SK-N-SH (cell line): ENCODE results near the gene SLC2A8. TPM values are rescaled to one million over a fixed set of nuclear protein-coding genes. Genes with fewer than 3 reads are reported as not detected.

Source experiments
- CTCF ChIA-PET: fragments of 300-600, 350-600 bp; formaldehyde crosslinking; extraction: SDS; loops from one replicate; lab custom pipeline; 2021; lab: Yijun Ruan, JAX
- POLR2A ChIA-PET: fragments of 350-600 bp; sonication (Branson Sonifier 250); formaldehyde crosslinking; extraction: SDS; loops from one replicate; lab custom pipeline; 2020; ENCODE audit warnings: antibody characterized with exemption, inconsistent platforms; lab: Yijun Ruan, JAX
- DNase-seq: peaks from one replicate; pipeline ENCODE4 v3.0.0; 2012
- H2AFZ ChIP-seq: fragments of 200-600 bp; sonication (generic); 2 replicates; pipeline ENCODE4 v1.8.1; 2016; ENCODE audit warnings: antibody characterized with exemption, mild to moderate bottlenecking, low read depth
- H3F3A ChIP-seq: fragments of 200-600 bp; sonication (generic); replicated peaks from 2 replicates; pipeline ENCODE3; 2016; ENCODE audit warnings: antibody characterized with exemption, mild to moderate bottlenecking; ENCODE audit not compliant: insufficient read depth
- H3K27ac ChIP-seq, 2 experiments: fragments of 200-500 bp in 1 of 2; fragments of 200-600 bp in 1 of 2; sonication (Bioruptor generic) in 1 of 2; sonication (generic), shearing (Covaris generic) in 1 of 2; 2 replicates each; pipeline versions ENCODE4 v1.5.1 to v1.6.1; 2014 to 2016; ENCODE audit warnings: low read depth in 2 of 2, inconsistent platforms in 1 of 2, low read length in 1 of 2, mild to moderate bottlenecking in 1 of 2, mixed read lengths in 1 of 2
- H3K27me3 ChIP-seq: fragments of 200-600 bp; sonication (generic), shearing (Covaris generic); 2 replicates; pipeline ENCODE4 v1.6.1; 2016; ENCODE audit warnings: mixed run types; ENCODE audit not compliant: insufficient read depth
- H3K36me3 ChIP-seq, 2 experiments: fragments of 200-500 bp in 1 of 2; fragments of 200-600 bp in 1 of 2; sonication (Bioruptor generic) in 1 of 2; sonication (generic) in 1 of 2; replicated peaks in 1 of 2; 2 replicates each; pipeline versions ENCODE3 to v1.5.1; 2014 to 2016; ENCODE audit warnings: low read length in 1 of 2, mild to moderate bottlenecking in 1 of 2; ENCODE audit not compliant: insufficient read depth in 2 of 2, control insufficient read depth in 1 of 2
- H3K4me1 ChIP-seq, 2 experiments: fragments of 200-500 bp in 1 of 2; fragments of 200-600 bp in 1 of 2; sonication (Bioruptor generic) in 1 of 2; sonication (generic), shearing (Covaris generic) in 1 of 2; 2 replicates each; pipeline versions ENCODE4 v1.5.1 to v1.6.1; 2014 to 2016; ENCODE audit warnings: low read depth in 1 of 2, low read length in 1 of 2, mixed run types in 1 of 2; ENCODE audit not compliant: insufficient read depth in 2 of 2, control insufficient read depth in 1 of 2
- H3K4me2 ChIP-seq: fragments of 200-600 bp; sonication (generic), shearing (Covaris generic); 2 replicates; pipeline ENCODE4 v1.6.1; 2017; ENCODE audit warnings: mixed run types
- H3K4me3 ChIP-seq, 2 experiments: fragments of 200-500 bp in 1 of 2; fragments of 200-600 bp in 1 of 2; sonication (Bioruptor generic) in 1 of 2; sonication (generic), shearing (Covaris generic) in 1 of 2; 2 replicates each; pipeline versions ENCODE4 v1.5.1 to v1.8.1; 2014 to 2016; ENCODE audit warnings: low read depth in 2 of 2, inconsistent platforms in 1 of 2, low read length in 1 of 2, mild to moderate bottlenecking in 1 of 2, mixed read lengths in 1 of 2, moderate library complexity in 1 of 2
- H3K79me2 ChIP-seq: fragments of 200-600 bp; sonication (generic); 2 replicates; pipeline ENCODE4 v1.8.1; 2017; ENCODE audit warnings: mild to moderate bottlenecking; ENCODE audit not compliant: insufficient read depth
- H3K9ac ChIP-seq: fragments of 200-600 bp; sonication (generic); 2 replicates; pipeline ENCODE4 v1.6.1; 2017; ENCODE audit warnings: mixed run types
- H3K9me2 ChIP-seq: fragments of 200-600 bp; sonication (generic); 2 replicates; pipeline ENCODE4 v1.6.1; 2017; ENCODE audit warnings: mixed run types
- H3K9me3 ChIP-seq: fragments of 200-600 bp; sonication (generic); 2 replicates; pipeline ENCODE4 v1.6.1; 2017; ENCODE audit warnings: mixed run types, mild to moderate bottlenecking, moderate library complexity
- H4K20me1 ChIP-seq: fragments of 200-600 bp; sonication (generic); 2 replicates; pipeline ENCODE4 v1.6.1; 2017; ENCODE audit warnings: mild to moderate bottlenecking, mixed run types; ENCODE audit not compliant: insufficient read depth
- CHD2 ChIP-seq: fragments of 150-350 bp; IDR thresholded peaks from 2 replicates; pipeline ENCODE4 v1.6.1; 2018; ENCODE audit warnings: low read length; ENCODE audit not compliant: partially characterized antibody
- EP300 ChIP-seq, 2 experiments: IDR thresholded peaks; 2 replicates each; pipeline versions ENCODE4 v1.4.0 to v1.6.1; 2012; ENCODE audit warnings: borderline replicate concordance in 1 of 2, low read depth in 1 of 2, low read length in 1 of 2
- FOSL2 ChIP-seq: IDR thresholded peaks from 2 replicates; pipeline ENCODE4 v1.4.0; 2012; ENCODE audit warnings: low read depth, mild to moderate bottlenecking, moderate library complexity, borderline replicate concordance
- FOXM1 ChIP-seq: IDR thresholded peaks from 2 replicates; pipeline ENCODE4 v1.4.0; 2012; ENCODE audit warnings: low read depth, mild to moderate bottlenecking
- JUND ChIP-seq: IDR thresholded peaks from 2 replicates; pipeline ENCODE4 v1.4.0; 2012
- MAX ChIP-seq: IDR thresholded peaks from 2 replicates; pipeline ENCODE4 v1.4.0; 2012; ENCODE audit warnings: low read depth
- MXI1 ChIP-seq: IDR thresholded peaks from 2 replicates; pipeline ENCODE4 v1.6.1; 2012; ENCODE audit warnings: mild to moderate bottlenecking, low read depth, low read length, improper control_type of control experiment
- RAD21 ChIP-seq: IDR thresholded peaks from 2 replicates; pipeline ENCODE4 v1.6.1; 2012; ENCODE audit warnings: mild to moderate bottlenecking, low read length
- RCOR1 ChIP-seq: fragments of 150-350 bp; IDR thresholded peaks from 2 replicates; pipeline ENCODE4 v1.6.1; 2017; ENCODE audit warnings: antibody characterized with exemption, low read length
- REST ChIP-seq: IDR thresholded peaks from 2 replicates; pipeline ENCODE4 v1.6.1; 2012; ENCODE audit warnings: mild to moderate bottlenecking, low read depth, low read length, moderate library complexity
- RFX5 ChIP-seq: IDR thresholded peaks from 2 replicates; pipeline ENCODE4 v1.6.1; 2012; ENCODE audit warnings: mild to moderate bottlenecking, improper control_type of control experiment, low read length
- TAF1 ChIP-seq: IDR thresholded peaks from 2 replicates; pipeline ENCODE4 v1.6.1; 2012; ENCODE audit warnings: low read depth, mild to moderate bottlenecking, low read length, moderate library complexity, borderline replicate concordance
- USF1 ChIP-seq: IDR thresholded peaks from 2 replicates; pipeline ENCODE4 v1.4.0; 2012; ENCODE audit warnings: low read depth, borderline replicate concordance
- YY1 ChIP-seq: IDR thresholded peaks from 2 replicates; pipeline ENCODE4 v1.4.0; 2012; ENCODE audit warnings: low read depth, mild to moderate bottlenecking
- WGBS: methylation state at CpG from one replicate; pipeline ENCODE4 v1.1.6; 2017; ENCODE audit warnings: low lambda C conversion rate; 5-methylcytosine and 5-hydroxymethylcytosine counted together
- polyA plus RNA-seq, 3 experiments: library from polyadenylated mRNA; depleted of rRNA; stranded (reverse); fragments of >200 nt; gene quantifications; 2 replicates each; pipeline ENCODE4 v1.2.3, GENCODE V29; 2012

SLC2A8 gene
- polyA plus RNA-seq, 1 of the 3 experiments (the other 2 are of a cell fraction): 15.1 TPM

GRCh38 chr9:127369428-127369827 lies 27.5 kb upstream of the SLC2A8 start:
- ChIA-PET POLR2A (interaction anchor here (1.4 kb wide), 1 partner anchor 9 kb away, joined by 3 read pairs; no protein-coding TSS in a partner anchor), CTCF (interaction anchor here (1.3 to 1.8 kb wide), 3 partner anchors 21 to 429 kb away, joined by 3 to 5 read pairs (median 4); no protein-coding TSS in a partner anchor)
- H3K9me3 ChIP-seq: no peaks in the 10 kb centered on the region
- H3F3A ChIP-seq: no peaks in the 10 kb centered on the region
- no peak overlapping the region for H2AFZ ChIP-seq
- TF ChIP-seq REST: no peak
- no peak for TF ChIP-seq MAX
- TF ChIP-seq FOSL2: no peak
- TF ChIP-seq JUND: no peak
- TF ChIP-seq RAD21: no peak
- no peak for TF ChIP-seq USF1
- TF ChIP-seq TAF1: no peak
- TF ChIP-seq FOXM1: no peak
- TF ChIP-seq YY1: no peak
- no peak for TF ChIP-seq RCOR1
- no peak for TF ChIP-seq RFX5
- no peak for DNase-seq
- H4K20me1 ChIP-seq: no peaks in the 10 kb centered on the region
- H3K4me3 ChIP-seq: no peak overlapping the region
- 94% methylated on average over 8 of the region's 8 CpGs for WGBS
- no peak overlapping the region for H3K27ac ChIP-seq
- no peak overlapping the region for H3K9ac ChIP-seq
- no peaks in the 10 kb centered on the region for H3K9me2 ChIP-seq
- no peak overlapping the region for H3K4me2 ChIP-seq
- H3K79me2 ChIP-seq: no peaks in the 10 kb centered on the region
- no peaks in the 10 kb centered on the region for H3K36me3 ChIP-seq
- no peaks in the 10 kb centered on the region for H3K27me3 ChIP-seq
- H3K4me1 ChIP-seq: peaks cover 0 to 2% of the 10 kb centered on the region in 2 experiments; a peak in 1 of 4 replicates

- H4K20me1 ChIP-seq: no peaks in the 10 kb centered on the region
- H3F3A ChIP-seq: no peaks in the 10 kb centered on the region
- no peak overlapping the region for H3K4me3 ChIP-seq
- H3K9ac ChIP-seq: no peak overlapping the region
- 87% methylated on average over 7 of the region's 7 CpGs for WGBS
- no peaks in the 10 kb centered on the region for H3K9me2 ChIP-seq
- no peaks in the 10 kb centered on the region for H3K9me3 ChIP-seq
- no peaks in the 10 kb centered on the region for H3K79me2 ChIP-seq
- no peak overlapping the region for H3K27ac ChIP-seq
- no peaks in the 10 kb centered on the region for H3K36me3 ChIP-seq
- ChIA-PET CTCF (interaction anchor here (0.8 to 1.8 kb wide), 4 partner anchors 14 to 429 kb away, joined by 3 to 5 read pairs (median 4); no protein-coding TSS in a partner anchor), POLR2A (interaction anchor here (1.4 kb wide), 1 partner anchor 10 kb away, joined by 3 read pairs; no protein-coding TSS in a partner anchor)
- no peaks in the 10 kb centered on the region for H3K27me3 ChIP-seq
- no peak overlapping the region for H2AFZ ChIP-seq
- H3K4me1 ChIP-seq: peaks cover 0 to 2% of the 10 kb centered on the region in 2 experiments; a peak in 1 of 4 replicates
- no peak overlapping the region for H3K4me2 ChIP-seq
- TF ChIP-seq MXI1 (no peak), RAD21 (no peak), RFX5 (no peak), CHD2 (no peak), EP300 (IDR thresholded peaks at IDR 0.05; ENCODE audit: borderline replicate concordance in 1 of 2, low read depth in 1 of 2, low read length in 1 of 2) (no peak), FOXM1 (no peak)
- no peak for DNase-seq
Observed at GRCh38 chr9:127370147-127370579, 26.8 kb upstream of the SLC2A8 start.
